ENCODE measurements around the gene LRRC28. TPM values are rescaled to one million over a fixed set of nuclear protein-coding genes. Genes with fewer than 3 reads are reported as not detected.

LRRC28 gene
- total and polyA plus RNA-seq, 5 donors = 13.7 to 30.9 (median 30.5) TPM

DNA sequence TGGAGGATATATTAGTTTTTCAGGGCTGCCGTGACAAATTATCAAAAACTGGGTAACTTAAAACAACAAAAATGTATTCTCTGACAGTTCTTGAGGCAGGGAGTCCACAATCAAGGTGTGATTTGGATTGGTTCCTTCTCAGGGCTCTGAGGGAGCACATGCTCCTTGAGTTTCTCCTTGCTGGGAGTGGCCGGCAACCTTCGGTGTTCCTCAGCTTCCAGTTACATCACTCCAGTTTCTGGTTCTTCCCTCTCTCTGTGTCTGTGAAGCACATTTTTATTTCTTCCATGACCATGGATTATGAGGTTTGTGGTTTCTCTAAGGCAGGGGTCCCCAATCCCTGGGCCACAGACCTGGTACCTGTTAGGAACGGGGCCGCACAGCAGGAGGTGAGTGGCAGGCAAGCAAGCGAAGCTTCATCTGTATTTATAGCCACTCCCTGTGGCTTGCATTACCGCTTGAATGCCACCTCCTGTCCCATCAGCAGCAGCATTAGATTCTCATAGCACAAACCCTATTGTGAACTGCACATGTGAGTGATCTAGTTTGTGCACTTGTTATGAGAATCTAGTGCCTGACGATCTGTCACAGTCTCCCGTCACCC, 24.3 kb downstream of the LRRC28 start:
- ATAC-seq (no peak), DNase-seq (no peak)
- H3K9me3 ChIP-seq (ENCODE audit: control insufficient read depth, low read length) = no peaks in the 10 kb centered on the region
- intact Hi-C loops (cut with DNase I) = loop anchor here in 3 of 4 donors (10.0 kb wide), 3 partner anchors 469 to 629 kb away; no protein-coding TSS in a partner anchor
- no peak overlapping the region for H3K4me3 ChIP-seq (ENCODE audit: low read length)
- WGBS = 94% methylated on average over 9 of the region's 9 CpGs
- H3K27ac ChIP-seq (ENCODE audit: low read length) = no peak overlapping the region
- H3K4me1 ChIP-seq (ENCODE audit: control insufficient read depth, insufficient read depth, low read length) = no peaks in the 10 kb centered on the region
- H3K27me3 ChIP-seq (ENCODE audit: control insufficient read depth, insufficient read depth) = no peaks in the 10 kb centered on the region

DNA sequence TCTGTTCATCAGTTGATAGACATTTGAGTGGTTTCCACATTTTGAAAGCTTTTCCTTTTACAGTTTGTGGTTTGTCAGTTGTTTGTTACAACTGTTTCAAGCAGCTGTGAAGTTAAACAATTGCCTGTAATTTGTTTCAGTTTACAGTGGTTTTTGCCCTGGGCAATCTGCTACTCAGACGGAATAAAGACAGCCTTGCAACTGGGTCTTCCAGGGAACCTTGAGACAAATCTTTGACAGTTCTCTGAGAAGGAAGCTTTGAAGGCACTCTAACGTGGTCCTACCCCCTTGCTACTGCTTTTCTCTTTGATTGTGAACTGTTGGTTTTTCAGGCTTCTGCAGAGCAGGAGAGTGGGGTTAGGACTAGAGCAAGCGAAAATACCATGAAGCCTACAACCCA, 28.0 kb downstream of the LRRC28 start:
- intact Hi-C loops (cut with DNase I) = loop anchor here in 3 of 4 donors (10.0 kb wide), 3 partner anchors 466 to 626 kb away; no protein-coding TSS in a partner anchor
- WGBS = 82% methylated on average over 3 of the region's 3 CpGs
- no peak for ATAC-seq

DNA sequence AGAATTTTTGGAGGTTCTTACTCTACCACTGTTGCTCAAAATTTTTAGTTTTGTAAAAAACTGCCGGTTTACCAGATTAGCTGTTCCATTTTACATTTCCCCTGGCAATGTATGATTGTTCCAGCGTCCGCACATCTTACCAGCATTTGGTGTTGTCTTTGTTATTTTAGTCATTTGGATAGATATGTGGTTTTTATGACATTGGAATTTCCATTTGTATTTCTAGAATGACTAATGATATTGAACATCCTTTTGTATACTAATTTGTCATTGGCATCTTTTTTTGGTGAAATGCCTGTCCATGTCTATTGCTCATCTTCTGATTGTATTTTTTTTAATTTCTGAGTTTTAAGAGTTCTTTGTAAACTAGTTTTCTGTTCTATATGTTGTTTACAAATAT, 28.5 kb downstream of the LRRC28 start:
- Histone ChIP-seq H3K27ac (ENCODE audit: low read length) (no peak overlapping the region), H3K4me1 (ENCODE audit: control insufficient read depth, insufficient read depth, low read length) (peaks cover 4% of the 10 kb centered on the region), H3K27me3 (ENCODE audit: control insufficient read depth, insufficient read depth) (no peaks in the 10 kb centered on the region), H3K9me3 (ENCODE audit: control insufficient read depth, low read length) (no peaks in the 10 kb centered on the region), H3K4me3 (ENCODE audit: low read length) (no peak overlapping the region)
- intact Hi-C loops (cut with DNase I) = loop anchor here (10.0 kb wide), 7 partner anchors 85 to 625 kb away; partner anchors contain the start of gene LYSMD4 (in 1 of the 4)
- 97% methylated on average over 3 of the region's 3 CpGs for WGBS
- ATAC-seq = no peak
- no peak for DNase-seq

More for the DNA sequence above, 28.0 kb downstream of the LRRC28 start:
- no peak for DNase-seq
- no peaks in the 10 kb centered on the region for H3K9me3 ChIP-seq (ENCODE audit: control insufficient read depth, low read length)
- H3K4me1 ChIP-seq (ENCODE audit: control insufficient read depth, insufficient read depth, low read length) = peaks cover 2% of the 10 kb centered on the region
- no peaks in the 10 kb centered on the region for H3K27me3 ChIP-seq (ENCODE audit: control insufficient read depth, insufficient read depth)
- H3K27ac ChIP-seq (ENCODE audit: low read length) = no peak overlapping the region
- no peak overlapping the region for H3K4me3 ChIP-seq (ENCODE audit: low read length)

DNA sequence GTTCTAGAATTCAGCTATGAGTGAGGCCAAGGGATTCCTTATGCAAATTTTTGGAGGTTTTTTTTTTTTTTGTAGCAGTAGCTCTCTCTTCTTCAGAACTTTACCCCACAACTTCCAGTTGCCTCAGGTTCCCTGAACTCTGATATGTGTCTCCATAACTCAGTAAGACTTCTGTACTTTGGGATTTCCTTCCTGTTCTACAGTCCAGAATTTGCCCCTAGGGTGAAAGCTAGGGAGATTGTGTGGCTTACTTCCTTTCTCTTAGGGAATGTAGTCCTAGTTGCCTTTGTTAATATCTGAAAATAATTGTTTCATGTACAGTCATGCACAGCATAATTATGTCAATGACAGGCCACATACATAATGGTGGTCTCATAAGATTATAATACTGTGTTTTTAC, 30.8 kb downstream of the LRRC28 start:
- no peak for ATAC-seq
- no peak overlapping the region for H3K27ac ChIP-seq (ENCODE audit: low read length)
- intact Hi-C loops (cut with DNase I) = loop anchor here in 3 of 4 donors (10.0 kb wide), 4 partner anchors 83 to 453 kb away; partner anchors contain the start of gene LYSMD4 (in 1 of the 3)

DNA sequence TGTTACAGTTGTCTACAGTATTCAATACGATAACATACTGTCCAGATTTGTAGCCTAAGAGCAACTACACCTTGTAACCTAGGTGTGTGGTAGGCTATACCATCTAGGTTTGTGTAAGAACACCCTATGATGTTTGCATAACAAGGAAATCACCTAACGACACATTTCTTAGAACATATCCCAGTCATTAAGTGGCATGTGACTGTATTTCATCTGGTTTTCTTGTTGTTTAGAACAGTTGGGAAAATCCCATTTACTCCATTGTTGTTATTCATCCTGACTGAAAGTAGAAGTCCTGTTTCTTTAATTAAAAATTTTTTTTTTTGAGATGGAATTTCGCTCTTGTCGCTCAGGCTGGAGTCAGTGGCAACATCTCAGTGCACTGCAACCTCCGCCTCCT, 31.3 kb downstream of the LRRC28 start:
- intact Hi-C loops (cut with DNase I) = loop anchor here in 3 of 4 donors (10.0 kb wide), 4 partner anchors 82 to 452 kb away; partner anchors contain the start of gene LYSMD4 (in 1 of the 3)

More for the DNA sequence above, 30.8 kb downstream of the LRRC28 start:
- DNase-seq = no peak
- Histone ChIP-seq H3K9me3 (ENCODE audit: control insufficient read depth, low read length) (no peaks in the 10 kb centered on the region), H3K4me1 (ENCODE audit: control insufficient read depth, insufficient read depth, low read length) (peaks cover 4% of the 10 kb centered on the region), H3K27me3 (ENCODE audit: control insufficient read depth, insufficient read depth) (no peaks in the 10 kb centered on the region), H3K4me3 (ENCODE audit: low read length) (no peak overlapping the region)

DNA sequence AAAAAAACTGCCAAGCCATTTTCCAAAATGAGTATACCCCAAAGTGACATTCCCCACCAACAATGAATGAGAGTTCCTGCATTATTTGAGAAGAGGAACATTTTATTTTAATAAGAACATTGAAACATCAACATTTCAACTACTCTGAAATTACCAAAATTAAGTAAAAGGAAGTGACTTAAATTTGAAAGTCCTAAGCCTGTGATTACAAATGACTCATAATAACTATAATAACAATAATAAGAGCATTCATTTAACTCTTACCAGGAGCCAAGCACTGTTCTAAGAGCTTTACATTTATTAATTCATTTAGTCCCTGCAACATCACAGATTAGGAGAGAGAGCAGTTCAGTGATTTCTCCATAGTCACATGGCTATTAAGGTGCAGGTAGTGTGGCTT, 32.4 kb downstream of the LRRC28 start:
- intact Hi-C loops (cut with DNase I) = loop anchor here in 3 of 4 donors (10.0 kb wide), 4 partner anchors 81 to 451 kb away; partner anchors contain the start of gene LYSMD4 (in 1 of the 3)

More for the DNA sequence above, 31.3 kb downstream of the LRRC28 start:
- ATAC-seq (no peak), DNase-seq (no peak)
- 82% methylated on average over 5 of the region's 5 CpGs for WGBS
- Histone ChIP-seq H3K4me3 (ENCODE audit: low read length) (no peak overlapping the region), H3K27me3 (ENCODE audit: control insufficient read depth, insufficient read depth) (no peaks in the 10 kb centered on the region), H3K4me1 (ENCODE audit: control insufficient read depth, insufficient read depth, low read length) (peaks cover 4% of the 10 kb centered on the region), H3K9me3 (ENCODE audit: control insufficient read depth, low read length) (no peaks in the 10 kb centered on the region), H3K27ac (ENCODE audit: low read length) (no peak overlapping the region)

DNA sequence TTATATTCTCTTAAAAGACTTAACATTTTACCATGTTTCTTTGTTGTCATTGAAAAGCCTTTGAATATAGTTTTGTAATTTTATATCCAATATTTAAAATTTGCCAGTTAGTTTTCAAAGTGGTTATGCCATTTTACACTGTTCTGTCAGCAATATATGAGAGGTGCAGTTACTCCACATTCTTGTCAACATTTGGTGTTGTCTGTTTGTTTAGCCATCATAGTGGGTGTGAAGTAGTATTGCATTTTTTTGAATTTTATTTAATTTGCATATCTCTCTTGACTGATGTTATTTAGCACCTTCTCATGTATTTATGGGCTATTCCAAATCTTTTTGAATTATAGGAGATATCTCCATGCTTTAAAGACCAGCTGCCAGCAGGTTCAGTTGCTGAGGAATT, 40.4 kb downstream of the LRRC28 start:
- Histone ChIP-seq H3K4me3 (ENCODE audit: low read length) (no peak overlapping the region), H3K27me3 (ENCODE audit: control insufficient read depth, insufficient read depth) (no peaks in the 10 kb centered on the region), H3K4me1 (ENCODE audit: control insufficient read depth, insufficient read depth, low read length) (no peaks in the 10 kb centered on the region), H3K9me3 (ENCODE audit: control insufficient read depth, low read length) (no peaks in the 10 kb centered on the region), H3K27ac (ENCODE audit: low read length) (no peak overlapping the region)
- intact Hi-C loops (cut with DNase I) = no loop called here
- ATAC-seq (no peak), DNase-seq (no peak)

More for the DNA sequence above, 32.4 kb downstream of the LRRC28 start:
- ATAC-seq (no peak), DNase-seq (no peak)
- H3K4me3 ChIP-seq (ENCODE audit: low read length) = no peak overlapping the region
- no peaks in the 10 kb centered on the region for H3K27me3 ChIP-seq (ENCODE audit: control insufficient read depth, insufficient read depth)
- H3K9me3 ChIP-seq (ENCODE audit: control insufficient read depth, low read length) = no peaks in the 10 kb centered on the region
- no peak overlapping the region for H3K27ac ChIP-seq (ENCODE audit: low read length)
- peaks cover 4% of the 10 kb centered on the region for H3K4me1 ChIP-seq (ENCODE audit: control insufficient read depth, insufficient read depth, low read length)

DNA sequence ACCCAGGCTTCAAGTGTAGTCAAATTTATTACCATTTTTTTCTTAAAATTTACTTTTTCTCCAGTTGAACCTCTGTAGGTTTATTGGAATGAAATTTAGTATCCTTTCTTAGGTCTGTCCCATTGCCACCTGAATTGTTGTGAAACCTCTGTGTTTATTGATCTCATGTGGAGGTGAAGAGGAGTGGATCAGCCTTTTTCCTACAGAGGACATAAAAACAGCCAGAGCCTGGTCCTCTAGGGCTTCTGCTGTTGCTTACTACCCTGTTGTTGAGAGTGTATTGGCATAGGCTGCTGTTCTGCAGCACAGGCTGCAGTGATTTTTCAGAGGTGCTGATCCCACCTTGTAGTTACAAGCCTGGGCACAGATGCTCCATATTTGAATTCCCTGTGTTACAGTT, 44.6 kb downstream of the LRRC28 start:
- DNase-seq (no peak), ATAC-seq (no peak)
- Histone ChIP-seq H3K27me3 (ENCODE audit: control insufficient read depth, insufficient read depth) (no peaks in the 10 kb centered on the region), H3K4me1 (ENCODE audit: control insufficient read depth, insufficient read depth, low read length) (no peaks in the 10 kb centered on the region), H3K9me3 (ENCODE audit: control insufficient read depth, low read length) (no peaks in the 10 kb centered on the region), H3K27ac (ENCODE audit: low read length) (no peak overlapping the region), H3K4me3 (ENCODE audit: low read length) (no peak overlapping the region)
- intact Hi-C loops (cut with DNase I) = no loop called here

DNA sequence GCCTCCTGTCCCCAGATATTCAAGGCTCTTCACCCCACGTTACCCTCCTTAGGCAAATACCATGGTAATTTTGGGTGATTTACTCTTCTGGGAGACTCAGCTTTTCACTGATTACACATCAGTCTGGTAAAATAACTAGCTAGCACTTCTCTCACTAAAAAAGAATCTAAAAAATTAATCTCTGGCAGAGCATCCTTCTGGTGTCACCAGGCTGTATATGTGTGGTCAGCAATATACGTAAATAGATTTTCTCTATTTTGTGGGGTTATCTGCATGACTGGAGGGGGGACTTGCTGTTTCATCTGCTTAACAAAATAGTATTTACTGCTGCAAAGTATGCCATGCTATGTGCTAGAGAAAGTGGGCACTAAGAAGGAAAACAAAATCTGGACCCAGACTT, 45.1 kb downstream of the LRRC28 start:
- H3K27ac ChIP-seq (ENCODE audit: low read length) = no peak overlapping the region

DNA sequence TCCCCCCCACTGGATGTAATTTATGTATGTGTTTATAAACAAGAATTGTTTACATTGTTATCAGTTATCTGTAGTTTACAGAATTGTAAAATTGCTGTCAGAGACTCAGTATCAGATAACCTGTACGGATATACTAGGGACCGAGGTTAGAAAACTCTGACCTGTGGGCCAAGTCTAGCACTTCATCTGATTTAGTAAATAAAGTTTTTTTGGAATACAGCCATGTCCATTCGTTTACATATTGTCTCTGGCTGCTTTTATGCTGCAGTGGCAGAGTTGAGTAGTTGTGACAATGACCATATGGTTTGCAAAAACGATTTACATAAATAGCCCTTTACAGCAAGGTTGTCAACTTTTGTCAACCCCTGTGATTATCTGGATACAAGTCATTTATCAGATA, 52.6 kb downstream of the LRRC28 start:
- WGBS = 37% methylated on average over 4 of the region's 4 CpGs
- H3K4me3 ChIP-seq (ENCODE audit: low read length) = no peak overlapping the region
- DNase-seq (no peak), ATAC-seq (no peak)
- H3K9me3 ChIP-seq (ENCODE audit: control insufficient read depth, low read length) = no peaks in the 10 kb centered on the region
- no peaks in the 10 kb centered on the region for H3K27me3 ChIP-seq (ENCODE audit: control insufficient read depth, insufficient read depth)
- intact Hi-C loops (cut with DNase I) = no loop called here
- H3K27ac ChIP-seq (ENCODE audit: low read length) = no peak overlapping the region
- H3K4me1 ChIP-seq (ENCODE audit: control insufficient read depth, insufficient read depth, low read length) = peaks cover 2% of the 10 kb centered on the region

More for the DNA sequence above, 45.1 kb downstream of the LRRC28 start:
- intact Hi-C loops (cut with DNase I) = no loop called here
- H3K9me3 ChIP-seq (ENCODE audit: control insufficient read depth, low read length) = no peaks in the 10 kb centered on the region
- no peak for ATAC-seq
- DNase-seq = no peak
- WGBS = 87% methylated on average over 2 of the region's 2 CpGs
- H3K4me1 ChIP-seq (ENCODE audit: control insufficient read depth, insufficient read depth, low read length) = no peaks in the 10 kb centered on the region
- no peaks in the 10 kb centered on the region for H3K27me3 ChIP-seq (ENCODE audit: control insufficient read depth, insufficient read depth)
- no peak overlapping the region for H3K4me3 ChIP-seq (ENCODE audit: low read length)

DNA sequence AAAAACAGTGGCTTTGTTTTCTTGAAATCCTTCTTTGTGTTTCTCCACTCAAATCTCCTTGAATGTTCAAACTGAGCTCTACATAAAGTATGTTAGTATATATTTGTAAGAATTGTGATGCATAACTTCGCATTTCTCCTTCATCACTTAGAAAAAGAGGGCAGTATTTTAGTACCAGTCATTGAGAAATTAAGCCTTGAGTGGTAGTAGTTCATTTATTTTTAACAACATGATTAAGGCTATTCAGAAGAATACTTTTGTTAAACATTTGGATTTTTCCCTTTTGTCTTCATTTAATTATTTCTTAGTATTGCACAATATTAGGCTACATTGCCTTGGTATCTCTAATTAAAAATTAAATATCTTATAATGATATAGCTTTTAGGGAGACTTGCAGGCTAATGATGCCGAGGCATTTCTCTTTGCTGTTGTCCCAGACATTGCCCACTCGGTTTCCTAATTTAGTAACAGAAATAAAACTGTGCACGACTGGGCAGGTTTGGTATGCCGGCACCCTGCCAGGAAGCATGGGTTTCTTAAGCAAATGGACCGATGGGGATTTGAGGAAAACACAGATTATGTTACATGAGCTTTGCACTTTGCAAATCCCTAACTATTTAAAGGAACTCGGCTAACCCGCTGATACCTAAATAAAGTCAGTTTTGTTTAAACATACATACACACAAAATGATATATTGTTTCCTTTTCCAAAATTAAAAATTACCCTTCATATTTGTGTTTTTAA, 54.7 kb downstream of the LRRC28 start:
- Histone ChIP-seq H3K27ac (ENCODE audit: low read length) (no peak overlapping the region), H3K4me3 (ENCODE audit: low read length) (peak overlapping the region; percentile 28), H3K4me1 (ENCODE audit: control insufficient read depth, insufficient read depth, low read length) (peaks cover 2% of the 10 kb centered on the region), H3K27me3 (ENCODE audit: control insufficient read depth, insufficient read depth) (no peaks in the 10 kb centered on the region), H3K9me3 (ENCODE audit: control insufficient read depth, low read length) (no peaks in the 10 kb centered on the region)
- intact Hi-C loops (cut with DNase I) = no loop called here
- DNase-seq (peak; percentile 61 to 85 (median 76)), ATAC-seq (peak; percentile 49 to 52)
- WGBS = 35% methylated on average over 8 of the region's 8 CpGs

Data from right cardiac atrium (tissue), 5 donors.